Fibroblast of lung (primary cell): ENCODE measurements around the gene GRK5. TPM values are rescaled to one million over a fixed set of nuclear protein-coding genes. Genes with fewer than 3 reads are reported as not detected.

Source experiments
- DNase-seq, 2 donors: peaks; one replicate each; pipeline versions ENCODE4 v3.0.0 to v3.0.0-alpha.2; 2010; ENCODE audit warnings: low read depth in 2 of 2
- H2AFZ ChIP-seq: 2 replicates; pipeline ENCODE4 v1.5.1; 2012; ENCODE audit warnings: low read length, control low read depth, inconsistent platforms
- H3K27ac ChIP-seq: 2 replicates; pipeline ENCODE4 v1.5.1; 2011; ENCODE audit warnings: low read length, control low read depth; ENCODE audit not compliant: insufficient read depth
- H3K27me3 ChIP-seq: 2 replicates; pipeline ENCODE4 v1.5.1; 2011; ENCODE audit warnings: mild to moderate bottlenecking, low read length; ENCODE audit not compliant: control insufficient read depth, insufficient read depth
- H3K36me3 ChIP-seq: 2 replicates; pipeline ENCODE4 v1.5.1; 2011; ENCODE audit warnings: low read length; ENCODE audit not compliant: control insufficient read depth, insufficient read depth
- H3K4me1 ChIP-seq: 2 replicates; pipeline ENCODE4 v1.5.1; 2011; ENCODE audit warnings: low read length; ENCODE audit not compliant: control insufficient read depth, insufficient read depth; ENCODE audit errors: extremely low read depth
- H3K4me2 ChIP-seq: 2 replicates; pipeline ENCODE4 v1.5.1; 2011; ENCODE audit warnings: low read length, control low read depth; ENCODE audit not compliant: insufficient read depth; ENCODE audit errors: extremely low read depth
- H3K4me3 ChIP-seq, 4 experiments: fragments of 200-600 bp in 1 of 4; sonication (generic) in 1 of 4; replicated peaks in 1 of 4; 2 replicates each; pipeline ENCODE4 v1.5.1; 2011 to 2016; ENCODE audit warnings: low read length in 4 of 4, low read depth in 3 of 4, mild to moderate bottlenecking in 3 of 4, control low read depth in 2 of 4, inconsistent platforms in 1 of 4, mixed read lengths in 1 of 4; ENCODE audit not compliant: insufficient read depth in 1 of 4; ENCODE audit errors: control extremely low read depth in 1 of 4
- H3K79me2 ChIP-seq: 2 replicates; pipeline ENCODE4 v1.5.1; 2012; ENCODE audit warnings: mild to moderate bottlenecking, low read length, inconsistent platforms; ENCODE audit not compliant: control insufficient read depth, insufficient read depth
- H3K9ac ChIP-seq: 2 replicates; pipeline ENCODE4 v1.5.1; 2011; ENCODE audit warnings: mild to moderate bottlenecking, low read length, control low read depth; ENCODE audit not compliant: insufficient read depth
- H3K9me3 ChIP-seq: 2 replicates; pipeline ENCODE4 v1.5.1; 2012; ENCODE audit warnings: low read depth, low read length; ENCODE audit not compliant: control insufficient read depth, insufficient read depth
- H4K20me1 ChIP-seq: 2 replicates; pipeline ENCODE4 v1.5.1; 2011; ENCODE audit warnings: low read length; ENCODE audit not compliant: control insufficient read depth, insufficient read depth; ENCODE audit errors: extremely low read depth
- CTCF ChIP-seq, 2 donors: IDR thresholded peaks in 1 of 2; conservative IDR thresholded peaks in 1 of 2; 1 replicate in 1 of 2; 2 replicates in 1 of 2; pipeline ENCODE4 v1.5.1; 2011 to 2012; ENCODE audit warnings: low read length in 2 of 2, control low read depth in 1 of 2, inconsistent platforms in 1 of 2, low read depth in 1 of 2, mild to moderate bottlenecking in 1 of 2
- EZH2 ChIP-seq: IDR thresholded peaks from 2 replicates; pipeline ENCODE4 v1.5.1; 2012; ENCODE audit warnings: low read length, control low read depth, mild to moderate bottlenecking; ENCODE audit errors: missing control alignments
- polyA plus RNA-seq, 2 donors: library from polyadenylated mRNA; depleted of rRNA in 1 of 2; stranded (reverse) in 1 of 2; unstranded in 1 of 2; fragments of >200 nt; gene quantifications; 2 replicates each; pipeline ENCODE4 v1.2.1, GENCODE V29; 2011 to 2012; ENCODE audit warnings: missing spikeins in 1 of 2
- total RNA-seq: library from RNA; depleted of rRNA; stranded (reverse); fragments of >200 nt; gene quantifications from 2 replicates; pipeline ENCODE4 v1.2.1, GENCODE V29; 2014

The GRK5 gene
- total and polyA plus RNA-seq, 2 donors (not counting 1 experiment from before 2014, with no cell fraction given), result 24.1 to 90.3 TPM

DNA sequence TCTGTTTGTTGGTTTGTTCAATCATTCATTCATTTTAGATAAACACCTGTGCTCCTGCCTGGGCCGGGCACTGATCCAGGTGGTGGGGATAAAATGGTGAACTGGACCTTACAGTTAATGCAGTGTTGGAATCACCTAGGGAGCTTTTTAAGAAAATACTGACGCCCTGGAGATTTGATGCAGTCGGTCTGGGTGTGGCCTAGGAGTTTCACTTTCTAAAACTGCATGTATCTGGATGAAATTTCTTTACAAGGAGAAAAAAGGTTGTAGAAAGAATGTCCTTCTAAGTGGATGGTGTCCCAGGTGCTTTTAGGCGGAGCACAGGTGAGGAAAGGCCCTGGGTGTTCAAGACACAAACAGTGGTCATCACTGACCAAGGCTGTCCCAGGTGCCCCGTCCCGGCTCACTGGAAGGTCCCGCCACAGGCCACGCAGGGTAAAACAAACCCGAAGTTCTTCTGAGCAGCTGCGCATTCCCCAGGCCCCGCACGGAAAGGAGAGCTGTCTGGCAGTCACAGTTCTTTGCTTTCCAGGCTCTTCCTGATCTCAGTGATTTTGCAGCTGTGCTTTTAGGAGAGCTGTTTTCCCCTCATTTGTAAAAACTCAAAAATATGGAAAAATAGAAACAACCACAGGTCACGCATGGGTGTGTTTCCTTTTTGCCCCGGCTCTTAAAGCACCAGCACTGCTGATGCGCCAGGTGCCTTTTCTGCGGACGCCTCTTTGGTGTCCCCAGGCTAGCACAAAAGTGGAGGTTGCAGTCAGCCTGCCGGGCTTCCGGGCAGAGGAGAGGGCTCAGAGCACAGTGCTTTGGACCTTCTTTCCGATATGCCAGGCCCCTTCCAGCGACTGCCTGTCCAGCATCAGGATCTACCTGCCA is 161.9 kb downstream of the GRK5 start:
- H3K9me3 ChIP-seq, result no peaks in the 10 kb centered on the region
- peak overlapping the region; percentile 66 for H3K9ac ChIP-seq
- TF ChIP-seq EZH2 (no peak), CTCF (conservative IDR thresholded peaks at IDR 0.05 in 1 of 2, IDR thresholded peaks at IDR 0.05 in 1 of 2; ENCODE audit: low read depth in 1 of 2, low read length in 2 of 2) (no peak)
- no peaks in the 10 kb centered on the region for H3K36me3 ChIP-seq
- DNase-seq, result no peak
- H3K79me2 ChIP-seq, result peaks cover 22% of the 10 kb centered on the region
- peak overlapping the region; percentile 39 for H3K4me2 ChIP-seq
- no peak overlapping the region for H2AFZ ChIP-seq
- no peaks in the 10 kb centered on the region for H3K27me3 ChIP-seq
- H3K27ac ChIP-seq, result peak overlapping the region; percentile 94
- H3K4me1 ChIP-seq, result peaks cover 61% of the 10 kb centered on the region
- peak overlapping the region in 1 of 4 experiments; percentile 3 for H3K4me3 ChIP-seq
- H4K20me1 ChIP-seq, result no peaks in the 10 kb centered on the region

GRCh38 chr10:119370111-119370741 is 162.9 kb downstream of the GRK5 start:
- Histone ChIP-seq H3K79me2 (peaks cover 27% of the 10 kb centered on the region), H3K9ac (peak overlapping the region; percentile 80), H3K4me3 (peak overlapping the region in 1 of 4 experiments; percentile 46), H3K4me2 (peak overlapping the region; percentile 81), H2AFZ (no peak overlapping the region), H3K27ac (peak overlapping the region; percentile 94), H4K20me1 (no peaks in the 10 kb centered on the region), H3K36me3 (no peaks in the 10 kb centered on the region), H3K9me3 (no peaks in the 10 kb centered on the region), H3K27me3 (no peaks in the 10 kb centered on the region), H3K4me1 (peaks cover 55% of the 10 kb centered on the region)
- TF ChIP-seq EZH2 (no peak), CTCF (conservative IDR thresholded peaks at IDR 0.05 in 1 of 2, IDR thresholded peaks at IDR 0.05 in 1 of 2; ENCODE audit: low read depth in 1 of 2, low read length in 2 of 2) (no peak)
- peak; percentile 69 to 93 for DNase-seq

GRCh38 chr10:119370972-119371703 is 163.8 kb downstream of the GRK5 start:
- no peak overlapping the region for H2AFZ ChIP-seq
- TF ChIP-seq EZH2, result no peak
- TF ChIP-seq CTCF (conservative IDR thresholded peaks at IDR 0.05 in 1 of 2, IDR thresholded peaks at IDR 0.05 in 1 of 2; ENCODE audit: low read depth in 1 of 2, low read length in 2 of 2), result no peak
- peak overlapping the region in 2 of 4 experiments; percentile 20 to 46 for H3K4me3 ChIP-seq
- peak overlapping the region; percentile 80 for H3K9ac ChIP-seq
- DNase-seq, result peak; percentile 68 to 93
- peak overlapping the region; percentile 94 for H3K27ac ChIP-seq
- no peaks in the 10 kb centered on the region for H3K9me3 ChIP-seq
- H4K20me1 ChIP-seq, result no peaks in the 10 kb centered on the region
- H3K79me2 ChIP-seq, result peaks cover 28% of the 10 kb centered on the region
- H3K27me3 ChIP-seq, result no peaks in the 10 kb centered on the region
- H3K4me1 ChIP-seq, result peaks cover 56% of the 10 kb centered on the region
- H3K4me2 ChIP-seq, result peak overlapping the region; percentile 81
- H3K36me3 ChIP-seq, result no peaks in the 10 kb centered on the region
